PFSK-1 (cell line): ENCODE results near the gene CDON.

Experiments
- POLR2AphosphoS5 ChIP-seq: IDR thresholded peaks from 2 replicates; pipeline ENCODE4 v1.6.1; 2012; ENCODE audit warnings: low read depth, mild to moderate bottlenecking, control low read depth, low read length, moderate library complexity
- SIN3A ChIP-seq: IDR thresholded peaks from 2 replicates; pipeline ENCODE4 v1.6.1; 2012; ENCODE audit warnings: mild to moderate bottlenecking, low read length, moderate library complexity, borderline replicate concordance; ENCODE audit not compliant: insufficient read depth
- TAF1 ChIP-seq: IDR thresholded peaks from 2 replicates; pipeline ENCODE4 v1.6.1; 2012; ENCODE audit warnings: low read length, control low read depth, borderline replicate concordance; ENCODE audit not compliant: insufficient read depth
- TF ChIP-seq, protein P1 (sequence below), 2 experiments: IDR thresholded peaks; 2 replicates each; pipeline versions ENCODE4 v1.6.1 to v1.8.0; 2011 to 2012; ENCODE audit warnings: low read depth in 2 of 2, low read length in 2 of 2, control low read depth in 1 of 2, inconsistent platforms in 1 of 2, mild to moderate bottlenecking in 1 of 2, moderate library complexity in 1 of 2; ENCODE audit not compliant: insufficient read depth in 1 of 2

GRCh38 chr11:126084608-126084912 is 21.9 kb upstream of the CDON start:
- TF ChIP-seq, protein P1, sequence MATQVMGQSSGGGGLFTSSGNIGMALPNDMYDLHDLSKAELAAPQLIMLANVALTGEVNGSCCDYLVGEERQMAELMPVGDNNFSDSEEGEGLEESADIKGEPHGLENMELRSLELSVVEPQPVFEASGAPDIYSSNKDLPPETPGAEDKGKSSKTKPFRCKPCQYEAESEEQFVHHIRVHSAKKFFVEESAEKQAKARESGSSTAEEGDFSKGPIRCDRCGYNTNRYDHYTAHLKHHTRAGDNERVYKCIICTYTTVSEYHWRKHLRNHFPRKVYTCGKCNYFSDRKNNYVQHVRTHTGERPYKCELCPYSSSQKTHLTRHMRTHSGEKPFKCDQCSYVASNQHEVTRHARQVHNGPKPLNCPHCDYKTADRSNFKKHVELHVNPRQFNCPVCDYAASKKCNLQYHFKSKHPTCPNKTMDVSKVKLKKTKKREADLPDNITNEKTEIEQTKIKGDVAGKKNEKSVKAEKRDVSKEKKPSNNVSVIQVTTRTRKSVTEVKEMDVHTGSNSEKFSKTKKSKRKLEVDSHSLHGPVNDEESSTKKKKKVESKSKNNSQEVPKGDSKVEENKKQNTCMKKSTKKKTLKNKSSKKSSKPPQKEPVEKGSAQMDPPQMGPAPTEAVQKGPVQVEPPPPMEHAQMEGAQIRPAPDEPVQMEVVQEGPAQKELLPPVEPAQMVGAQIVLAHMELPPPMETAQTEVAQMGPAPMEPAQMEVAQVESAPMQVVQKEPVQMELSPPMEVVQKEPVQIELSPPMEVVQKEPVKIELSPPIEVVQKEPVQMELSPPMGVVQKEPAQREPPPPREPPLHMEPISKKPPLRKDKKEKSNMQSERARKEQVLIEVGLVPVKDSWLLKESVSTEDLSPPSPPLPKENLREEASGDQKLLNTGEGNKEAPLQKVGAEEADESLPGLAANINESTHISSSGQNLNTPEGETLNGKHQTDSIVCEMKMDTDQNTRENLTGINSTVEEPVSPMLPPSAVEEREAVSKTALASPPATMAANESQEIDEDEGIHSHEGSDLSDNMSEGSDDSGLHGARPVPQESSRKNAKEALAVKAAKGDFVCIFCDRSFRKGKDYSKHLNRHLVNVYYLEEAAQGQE (IDR thresholded peaks at IDR 0.05; ENCODE audit: insufficient read depth in 1 of 2, low read depth in 2 of 2, low read length in 2 of 2), result no peak
- no peak for TF ChIP-seq POLR2AphosphoS5
- TF ChIP-seq SIN3A, result no peak
- no peak for TF ChIP-seq TAF1
